Activated CD8-positive, alpha-beta memory T cell treated with anti-CD3 and anti-CD28 coated beads, Interleukin-2, amount 50 U/mL, for 24 hours (primary cell): ENCODE results near the gene TIGD3.
"Not testable (repeated sequence)": the region's sequence is repeated elsewhere in the genome, so short reads cannot be mapped to it uniquely, and the experiment has no call there.

Source experiments
- DNase-seq: peaks from one replicate; pipeline ENCODE4 v3.0.0-alpha.2; 2020; ENCODE audit errors: extremely low read depth

TIGD3 gene

DNA sequence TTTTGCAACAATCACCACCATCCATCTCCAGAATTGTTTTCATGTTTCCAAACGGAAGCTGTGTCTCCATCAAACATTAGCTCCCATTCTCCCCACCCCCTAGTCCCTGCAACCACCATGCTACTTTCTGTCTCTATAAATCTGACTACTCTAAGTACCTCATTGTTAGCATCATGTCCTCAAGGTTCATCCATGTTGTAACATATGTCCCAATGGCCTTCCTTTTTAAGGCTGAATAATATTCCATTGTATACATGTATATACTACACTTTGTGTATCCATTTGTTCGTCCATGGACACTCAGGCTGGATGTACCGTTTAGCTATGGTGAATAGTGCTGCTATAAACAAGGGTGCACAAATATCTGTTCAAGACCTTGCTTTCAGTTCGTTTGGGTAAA lies 29.1 kb upstream of the TIGD3 start:
- DNase-seq = no peak

DNA sequence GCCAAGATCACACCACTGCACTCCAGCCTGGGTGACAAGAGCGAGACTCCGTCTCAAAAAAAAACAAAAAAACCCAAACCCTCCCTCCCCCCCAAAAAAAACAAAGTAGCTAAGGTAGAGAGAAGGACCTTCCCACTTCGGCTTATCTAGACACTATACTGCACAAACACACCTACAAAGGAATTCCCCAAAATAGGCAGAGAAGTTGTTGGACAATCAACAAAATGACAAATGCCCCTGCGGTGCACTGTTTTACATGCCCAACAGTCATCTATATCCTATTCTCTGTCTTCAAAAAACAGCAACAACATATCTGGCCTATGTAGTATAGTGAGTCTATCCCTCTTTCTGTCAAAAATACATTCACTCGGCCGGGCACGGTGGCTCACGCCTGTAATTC lies 27.5 kb upstream of the TIGD3 start:
- no peak for DNase-seq

DNA sequence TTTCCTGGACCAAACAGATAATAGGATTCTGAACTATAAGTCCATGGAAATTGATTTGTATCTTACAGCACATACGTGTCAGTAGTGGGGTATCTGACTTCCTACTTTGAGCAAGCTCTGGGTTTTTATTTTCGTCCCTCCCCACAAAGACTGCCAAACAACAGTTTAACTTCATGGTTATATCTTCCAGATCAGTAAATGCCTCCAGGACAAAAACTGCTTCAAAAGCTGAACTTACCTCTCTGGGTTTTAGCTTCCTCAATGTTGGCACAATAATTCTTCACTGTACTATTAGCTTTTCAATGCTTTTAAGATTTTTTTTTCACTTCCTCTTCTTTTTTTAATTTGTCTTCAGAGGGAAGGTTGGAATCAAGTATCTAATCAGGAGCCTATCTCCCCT lies 25.1 kb upstream of the TIGD3 start:
- DNase-seq = no peak

DNA sequence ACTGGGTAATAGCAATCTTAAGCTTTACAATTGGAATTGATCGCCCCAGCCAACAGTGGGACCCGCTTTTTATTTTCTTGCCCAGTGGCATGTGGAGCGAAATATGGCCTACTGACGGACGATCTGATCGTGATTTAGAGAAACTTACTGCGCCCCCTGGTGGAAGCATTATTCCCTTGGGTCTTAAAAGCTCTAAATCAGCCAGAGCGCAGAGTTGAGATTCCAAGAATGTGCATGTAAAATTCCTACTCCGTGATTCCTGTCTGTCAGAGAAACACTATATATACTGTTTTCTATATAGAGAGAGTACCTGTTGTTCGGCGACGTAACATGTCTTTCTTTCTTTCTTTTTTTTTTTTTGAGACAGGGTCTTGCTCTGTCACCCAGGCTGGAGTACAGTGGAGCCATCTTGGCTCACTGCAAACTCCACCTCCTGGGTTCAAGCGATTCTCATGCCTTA lies 24.6 kb upstream of the TIGD3 start:
- DNase-seq = peak; percentile 81

DNA sequence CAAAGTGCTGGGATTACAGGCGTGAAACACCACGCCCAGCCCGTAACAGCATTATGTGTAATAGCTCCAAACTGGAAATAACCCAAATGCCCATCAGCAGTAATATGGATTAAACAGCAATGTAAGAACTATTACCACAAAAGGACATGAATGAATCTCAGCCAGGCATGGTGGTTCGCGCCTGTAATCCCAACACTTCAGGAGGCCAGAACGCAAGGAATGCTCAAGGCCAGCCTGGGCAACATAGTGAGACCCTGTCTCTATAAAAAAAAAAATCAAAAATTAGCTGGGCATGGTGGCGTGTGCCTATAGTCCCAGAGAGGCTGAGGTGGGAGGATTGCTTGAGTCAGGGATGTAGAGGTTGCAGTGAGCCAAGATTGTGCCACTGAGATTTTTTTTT lies 24.0 kb upstream of the TIGD3 start:
- DNase-seq = no peak

DNA sequence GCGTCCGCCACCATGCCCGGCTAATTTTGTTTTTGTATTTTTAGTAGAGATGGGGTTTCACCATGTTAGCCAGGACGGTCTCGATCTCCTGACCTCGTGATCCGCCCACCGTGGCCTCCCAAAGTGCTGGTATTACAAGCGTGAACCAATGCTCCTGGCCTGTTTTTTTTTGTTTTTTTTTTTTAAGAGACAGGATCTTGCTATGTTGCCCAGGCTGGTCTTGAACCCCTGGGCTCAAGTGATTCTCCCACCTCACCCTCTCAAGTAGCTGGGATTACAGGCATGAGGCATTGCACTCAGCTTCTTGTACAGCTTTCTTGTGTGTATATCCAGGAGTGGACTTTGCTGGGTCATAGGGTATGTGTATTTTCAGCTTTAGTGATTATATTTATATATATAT lies 22.0 kb upstream of the TIGD3 start:
- not testable (repeated sequence) for DNase-seq

DNA sequence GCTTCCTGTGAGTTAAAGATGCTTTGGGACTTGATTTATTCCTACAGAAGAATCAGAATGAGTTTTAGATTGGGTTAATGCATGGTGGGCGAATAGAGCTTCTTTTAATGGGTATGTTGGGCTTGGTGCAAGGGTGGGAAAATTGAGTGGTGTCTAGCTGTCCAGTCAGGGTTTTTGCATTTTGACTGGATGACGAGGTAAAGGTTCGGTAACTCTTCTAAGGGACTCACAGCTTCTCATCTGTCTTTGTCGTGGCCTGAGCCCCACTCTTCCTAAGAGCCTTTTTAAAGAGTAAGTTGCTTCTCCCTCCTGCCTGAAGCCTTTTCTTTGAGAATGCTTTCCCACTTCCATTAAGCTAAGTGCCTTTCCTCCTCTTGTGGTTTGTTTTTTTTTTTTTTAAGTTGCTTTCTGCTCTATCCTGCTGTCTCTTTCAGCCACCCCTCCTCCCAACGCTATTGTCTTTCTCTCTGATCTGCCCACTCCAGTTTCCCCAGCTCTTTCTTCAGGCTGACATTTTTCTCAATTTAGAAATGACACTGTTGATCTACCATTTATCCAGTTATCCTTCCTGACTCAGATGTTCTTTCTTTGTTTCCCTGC lies 19.8 kb upstream of the TIGD3 start:
- no peak for DNase-seq

DNA sequence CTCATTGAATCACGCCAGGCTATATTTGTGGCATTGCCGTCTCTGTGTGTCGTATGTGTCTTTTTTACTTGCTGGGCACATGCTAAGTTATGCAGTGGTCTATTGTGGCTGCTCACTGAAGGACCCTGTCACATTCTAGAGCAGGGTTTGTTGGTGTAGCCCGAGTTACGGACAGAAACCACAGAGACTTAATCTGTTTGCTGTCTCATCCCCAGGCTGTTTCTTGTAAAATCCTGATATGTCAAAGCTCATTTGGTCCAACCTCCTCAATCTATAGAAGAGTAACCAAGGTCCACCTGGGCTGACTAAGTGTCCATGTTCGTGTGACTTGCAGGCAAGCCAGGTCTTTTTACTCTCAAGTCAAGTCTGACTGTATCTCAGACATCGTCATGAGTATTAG lies 15.9 kb upstream of the TIGD3 start:
- DNase-seq = no peak

DNA sequence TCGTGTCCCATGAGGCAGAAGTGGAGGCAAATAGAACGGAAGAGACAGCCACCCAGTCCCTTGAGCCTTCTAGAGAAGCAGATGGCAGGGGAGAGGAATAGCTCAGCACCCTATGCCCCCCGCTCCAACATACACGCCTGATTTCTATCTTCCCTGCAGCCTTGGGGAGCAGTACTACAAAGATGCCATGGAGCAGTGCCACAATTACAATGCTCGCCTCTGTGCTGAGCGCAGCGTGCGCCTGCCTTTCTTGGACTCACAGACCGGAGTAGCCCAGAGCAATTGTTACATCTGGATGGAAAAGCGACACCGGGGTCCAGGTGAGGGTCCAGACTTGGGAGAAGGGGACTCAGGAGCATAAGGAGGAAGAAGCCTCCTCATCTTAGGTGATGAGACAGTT lies 14.3 kb upstream of the TIGD3 start:
- no peak for DNase-seq

DNA sequence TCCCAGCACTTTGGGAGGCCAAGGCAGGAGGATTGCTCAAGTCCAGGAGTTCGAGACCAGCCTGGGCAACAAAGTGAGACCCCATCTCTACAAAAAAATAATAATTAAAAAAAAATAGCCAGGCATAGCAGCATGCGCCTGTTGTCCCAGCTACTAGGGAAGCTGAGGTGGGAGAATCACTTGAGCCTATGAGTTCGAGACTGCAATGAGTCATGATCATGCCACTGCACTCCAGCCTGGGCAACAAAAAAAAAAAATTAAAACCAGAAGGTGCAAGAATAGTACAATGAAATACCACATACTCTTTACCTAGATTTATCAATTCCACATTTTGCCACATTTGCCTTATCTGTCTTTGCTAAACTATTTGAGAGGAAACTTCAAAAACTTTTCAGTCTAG lies 12.7 kb upstream of the TIGD3 start:
- no peak for DNase-seq

DNA sequence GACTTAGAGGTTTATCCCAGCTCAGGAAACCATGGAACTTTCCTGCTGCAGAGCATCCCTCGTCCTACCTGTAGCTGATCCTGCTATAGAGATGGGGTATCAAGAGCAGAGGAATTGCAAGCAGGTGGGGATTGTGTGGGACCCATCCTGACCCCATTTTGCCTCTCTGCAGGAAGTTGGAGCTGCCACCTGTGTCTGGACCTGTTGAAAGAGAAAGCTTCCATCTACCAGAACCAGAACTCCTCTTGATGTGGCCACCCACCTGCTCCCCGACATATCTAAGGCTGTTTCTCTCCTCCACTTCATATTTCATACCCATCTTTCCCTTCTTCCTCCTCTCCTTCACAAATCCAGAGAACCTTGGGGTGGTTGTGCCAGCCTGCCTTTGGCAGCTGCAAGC lies 3.0 kb upstream of the TIGD3 start:
- no peak for DNase-seq

DNA sequence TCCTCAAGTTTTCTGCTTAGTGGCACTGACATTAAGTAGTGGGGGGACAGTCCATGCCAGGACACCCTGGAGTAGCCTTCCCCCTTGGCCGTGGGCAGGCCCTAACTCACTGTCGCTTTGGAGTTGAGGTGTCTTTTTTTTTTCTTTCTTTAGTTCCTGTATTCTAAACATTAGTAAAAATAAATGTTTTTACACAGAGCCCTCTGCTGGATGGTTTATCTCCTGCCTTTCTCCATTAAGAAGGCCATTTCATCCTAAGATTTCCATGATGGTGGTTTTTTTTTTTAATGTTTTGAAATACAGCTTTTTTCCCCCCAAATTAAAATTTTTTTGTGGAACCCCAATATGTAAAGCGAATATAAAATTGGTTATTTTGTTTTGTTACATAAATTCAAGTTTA lies 1.8 kb upstream of the TIGD3 start:
- no peak for DNase-seq

DNA sequence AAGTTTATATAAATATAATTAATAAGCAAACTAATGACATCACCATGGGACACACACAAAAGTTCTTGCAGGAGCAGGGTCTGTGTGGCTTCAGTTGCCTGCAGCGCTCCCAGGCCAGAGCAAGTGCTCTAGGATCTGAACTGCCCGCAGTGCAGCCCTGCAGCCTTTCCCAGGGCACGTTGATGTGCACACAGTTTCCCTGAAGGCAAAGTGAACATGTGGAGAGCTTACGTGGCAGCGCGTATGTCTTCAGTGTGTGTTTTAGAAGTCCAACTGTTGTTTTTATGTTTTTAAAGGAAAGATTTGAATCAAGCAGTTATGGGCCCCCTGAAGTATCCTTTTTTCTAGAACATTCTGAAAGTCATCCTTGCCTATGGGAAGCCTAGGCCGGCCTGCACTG lies 1.2 kb upstream of the TIGD3 start:
- no peak for DNase-seq

DNA sequence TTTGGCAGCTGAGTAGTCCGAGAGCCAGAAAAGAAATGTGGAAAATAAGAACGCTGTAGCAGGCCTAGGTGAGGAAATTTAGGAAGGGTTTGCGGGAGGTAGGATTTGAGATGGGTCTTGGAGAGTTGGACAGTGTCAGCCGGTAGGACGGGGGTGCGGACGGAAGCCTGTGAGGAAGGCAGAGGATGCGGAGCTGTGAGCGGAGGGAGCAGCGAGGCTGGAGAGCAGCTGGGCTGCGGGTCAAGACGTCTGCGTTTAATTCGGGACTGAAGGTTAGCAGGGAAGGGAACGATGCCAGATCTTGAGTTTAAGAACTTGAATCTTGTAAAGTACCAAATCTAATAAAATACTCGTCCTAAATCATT lies 669 bp upstream of the TIGD3 start:
- no peak for DNase-seq

DNA sequence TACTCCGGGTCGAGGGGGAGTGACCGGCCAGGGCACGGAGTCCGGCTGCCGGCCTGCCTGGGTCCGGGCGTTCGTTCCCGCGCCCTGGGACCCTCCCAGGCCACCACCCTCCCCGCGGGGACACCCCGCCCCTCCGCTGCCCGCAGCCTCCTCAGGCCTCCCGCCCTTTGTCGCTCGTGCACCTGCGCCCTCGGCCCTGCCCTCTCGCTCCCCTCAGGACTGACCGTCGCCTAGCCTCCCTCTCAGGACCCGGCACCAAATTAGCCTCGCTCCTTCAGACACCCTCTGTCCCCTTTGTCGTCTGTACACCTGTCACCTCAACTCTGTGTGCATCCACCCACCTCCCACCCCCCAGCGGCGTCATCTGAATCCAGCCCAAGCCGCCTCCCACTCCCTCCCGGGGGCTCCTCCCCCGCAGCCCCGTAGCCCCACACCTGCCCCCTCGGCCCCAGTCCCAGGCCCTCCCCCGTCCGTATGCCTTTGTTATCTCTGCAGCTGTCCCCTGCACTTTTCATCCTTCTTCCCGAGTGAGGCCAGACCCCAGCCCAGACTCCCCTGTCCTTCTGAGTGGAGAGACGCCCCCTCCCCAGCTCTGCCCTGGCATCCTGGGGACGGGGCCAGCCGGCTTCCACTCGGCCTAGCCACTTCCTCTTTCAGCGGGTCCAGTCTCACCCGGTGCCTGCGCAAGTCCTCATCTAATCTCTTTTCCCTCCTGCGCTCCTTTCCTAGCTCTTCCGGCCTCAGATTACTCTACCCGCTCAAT lies 643 bp downstream of the TIGD3 start:
- peak; percentile 8 for DNase-seq

DNA sequence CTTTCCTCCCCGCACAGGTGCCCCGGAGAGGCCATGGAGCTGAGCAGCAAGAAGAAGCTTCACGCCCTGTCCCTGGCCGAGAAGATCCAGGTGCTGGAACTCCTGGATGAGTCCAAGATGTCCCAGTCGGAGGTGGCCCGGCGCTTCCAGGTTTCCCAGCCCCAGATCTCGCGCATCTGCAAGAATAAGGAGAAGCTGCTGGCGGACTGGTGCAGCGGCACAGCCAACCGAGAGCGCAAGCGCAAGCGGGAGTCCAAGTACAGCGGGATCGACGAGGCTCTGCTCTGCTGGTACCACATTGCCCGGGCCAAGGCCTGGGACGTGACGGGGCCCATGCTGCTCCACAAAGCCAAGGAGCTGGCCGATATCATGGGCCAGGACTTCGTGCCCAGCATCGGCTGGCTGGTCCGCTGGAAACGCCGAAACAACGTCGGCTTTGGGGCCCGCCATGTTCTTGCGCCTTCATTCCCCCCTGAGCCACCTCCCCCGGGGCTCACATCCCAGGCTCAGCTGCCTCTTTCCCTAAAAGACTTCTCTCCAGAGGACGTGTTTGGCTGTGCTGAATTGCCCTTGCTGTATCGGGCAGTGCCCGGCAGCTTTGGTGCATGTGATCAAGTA lies 1.3 kb downstream of the TIGD3 start:
- no peak for DNase-seq

DNA sequence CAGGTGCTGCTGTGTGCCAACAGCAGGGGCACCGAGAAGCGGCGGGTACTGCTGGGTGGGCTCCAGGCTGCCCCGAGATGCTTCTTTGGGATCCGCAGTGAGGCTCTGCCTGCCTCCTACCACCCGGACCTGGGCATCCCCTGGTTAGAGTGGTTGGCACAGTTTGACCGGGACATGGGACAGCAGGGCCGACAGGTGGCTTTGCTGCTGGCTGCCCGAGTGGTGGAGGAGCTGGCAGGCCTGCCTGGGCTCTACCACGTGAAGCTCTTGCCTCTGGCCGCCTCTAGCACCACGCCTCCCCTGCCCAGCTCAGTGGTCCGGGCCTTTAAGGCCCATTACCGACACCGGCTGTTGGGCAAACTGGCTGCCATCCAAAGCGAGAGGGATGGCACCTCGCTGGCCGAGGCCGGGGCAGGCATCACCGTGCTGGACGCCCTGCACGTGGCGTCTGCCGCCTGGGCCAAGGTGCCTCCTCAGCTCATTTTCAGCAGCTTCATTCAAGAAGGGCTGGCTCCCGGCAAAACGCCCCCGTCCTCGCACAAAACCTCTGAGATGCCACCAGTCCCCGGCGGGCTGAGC lies 1.9 kb downstream of the TIGD3 start:
- no peak for DNase-seq

DNA sequence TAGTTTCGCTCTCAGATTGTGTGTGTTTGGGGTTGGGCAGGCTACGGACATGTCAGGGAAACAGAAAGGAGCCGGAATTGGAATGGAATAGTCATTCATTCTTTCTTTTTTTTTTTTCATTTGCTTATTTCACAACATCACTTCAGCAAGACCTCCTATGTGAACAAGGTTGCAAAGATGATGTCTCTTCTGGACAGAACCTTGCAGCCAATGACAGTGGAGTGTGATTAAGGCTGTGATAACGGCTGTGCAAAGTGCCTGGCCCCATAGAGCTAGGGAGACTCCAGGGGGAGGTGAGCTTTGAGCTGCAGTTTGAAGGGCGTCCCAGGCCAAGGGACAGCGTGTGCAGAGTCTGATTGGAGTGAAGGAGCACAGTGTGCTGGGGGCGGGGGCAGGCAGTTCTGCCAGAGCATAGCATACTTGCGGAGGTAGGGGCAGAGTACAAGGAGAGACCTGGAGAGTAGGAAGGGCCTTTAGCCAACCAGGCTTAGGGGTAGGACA lies 3.4 kb downstream of the TIGD3 start:
- no peak for DNase-seq

DNA sequence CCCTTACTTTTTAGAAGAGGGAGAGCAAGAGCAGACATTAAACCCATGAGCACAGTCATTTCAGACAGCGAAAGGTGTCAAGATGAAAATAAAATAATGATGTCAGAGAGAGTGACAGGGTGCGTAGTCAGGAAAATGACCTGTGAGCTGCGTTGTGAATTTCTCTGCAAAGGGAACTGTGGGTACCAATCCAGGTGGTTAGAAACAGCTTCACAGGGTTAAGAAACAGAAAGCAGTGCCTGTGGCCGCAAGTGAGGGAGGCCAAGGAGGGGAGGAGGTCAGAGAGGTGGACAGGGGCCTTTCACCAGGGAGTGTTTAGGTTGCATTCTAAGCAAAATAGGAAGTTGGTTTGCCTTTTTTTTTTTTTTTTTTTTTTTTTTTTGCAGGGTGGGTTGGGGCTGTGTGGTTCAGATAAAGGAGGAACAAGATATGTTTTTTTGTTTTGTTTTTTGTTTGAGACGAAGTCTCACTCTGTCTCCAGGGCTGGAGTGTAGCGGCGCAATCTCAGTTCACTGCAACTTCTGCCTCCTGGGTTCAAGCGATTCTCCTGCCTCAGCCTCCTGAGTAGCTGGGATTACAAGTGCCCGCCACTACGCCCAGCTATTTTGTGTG lies 7.9 kb downstream of the TIGD3 start:
- no peak for DNase-seq

DNA sequence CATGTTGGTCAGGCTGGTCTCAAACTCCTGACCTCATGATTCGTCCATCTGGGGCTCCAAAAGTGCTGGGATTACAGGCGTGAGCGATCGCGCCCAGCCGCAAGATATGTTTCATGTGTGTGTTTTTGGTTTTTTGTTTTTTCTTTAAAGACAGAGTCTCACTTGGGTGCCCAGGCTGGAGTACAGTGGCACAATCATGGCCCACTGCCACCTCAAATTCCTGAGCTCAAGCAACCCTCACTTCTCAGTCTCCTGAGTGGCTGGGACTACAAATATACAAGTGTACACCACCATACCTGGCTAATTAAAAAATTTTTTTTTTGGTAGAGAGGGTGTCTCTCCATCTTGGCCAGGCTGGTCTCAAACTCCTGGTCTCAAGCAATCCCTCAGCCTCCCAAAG lies 8.4 kb downstream of the TIGD3 start:
- no peak for DNase-seq

DNA sequence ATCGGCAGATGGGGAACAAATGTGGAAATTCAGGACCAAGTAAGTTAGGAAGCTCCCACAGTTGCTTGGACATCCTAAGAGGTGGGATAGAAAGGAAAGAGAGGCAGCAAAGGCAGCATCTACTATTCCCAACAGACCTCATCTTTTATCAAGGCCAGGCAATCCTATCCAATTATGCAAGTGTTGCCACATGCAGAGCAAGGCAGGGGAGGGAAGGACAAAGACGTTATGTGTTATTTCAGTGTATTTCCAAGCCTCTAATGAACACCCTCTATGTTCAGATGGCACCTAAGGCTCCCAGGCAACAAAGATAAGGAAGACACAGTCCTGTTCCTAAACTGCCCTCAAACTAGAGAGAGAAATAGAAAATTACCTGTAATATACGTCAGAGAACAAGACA lies 9.2 kb downstream of the TIGD3 start:
- no peak for DNase-seq

DNA sequence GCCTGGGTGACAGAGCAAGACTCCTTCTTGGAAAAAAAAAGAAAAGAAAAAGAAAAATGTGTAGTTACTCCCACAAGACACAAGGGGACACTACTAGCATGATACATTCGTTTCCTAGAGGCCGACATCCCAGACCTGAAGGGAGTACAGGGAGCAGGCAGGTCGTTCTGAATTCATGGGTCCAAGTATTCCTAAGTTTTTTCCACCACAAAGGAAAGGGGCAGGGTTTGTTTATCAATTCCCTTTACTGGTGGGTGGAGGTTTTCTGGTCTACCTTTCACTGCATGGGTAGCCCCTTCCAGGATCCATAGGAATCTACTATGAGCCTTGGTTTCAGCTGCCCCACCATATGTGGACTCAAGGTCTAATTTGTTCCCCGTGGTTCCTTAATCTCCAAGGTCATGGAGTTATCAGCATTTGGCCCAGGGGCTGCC lies 11.8 kb downstream of the TIGD3 start:
- no peak for DNase-seq
